Erythroblast (primary cell): ENCODE results near the gene OR4A16.

Experiments used
- GATA1 ChIP-seq: IDR thresholded peaks from 2 replicates; pipeline ENCODE4 v1.6.1; 2011; ENCODE audit warnings: low read depth, mild to moderate bottlenecking, control low read depth, low read length, moderate library complexity
- POLR2A ChIP-seq: IDR thresholded peaks from 2 replicates; pipeline ENCODE4 v1.6.1; 2011; ENCODE audit warnings: mild to moderate bottlenecking, low read length

DNA sequence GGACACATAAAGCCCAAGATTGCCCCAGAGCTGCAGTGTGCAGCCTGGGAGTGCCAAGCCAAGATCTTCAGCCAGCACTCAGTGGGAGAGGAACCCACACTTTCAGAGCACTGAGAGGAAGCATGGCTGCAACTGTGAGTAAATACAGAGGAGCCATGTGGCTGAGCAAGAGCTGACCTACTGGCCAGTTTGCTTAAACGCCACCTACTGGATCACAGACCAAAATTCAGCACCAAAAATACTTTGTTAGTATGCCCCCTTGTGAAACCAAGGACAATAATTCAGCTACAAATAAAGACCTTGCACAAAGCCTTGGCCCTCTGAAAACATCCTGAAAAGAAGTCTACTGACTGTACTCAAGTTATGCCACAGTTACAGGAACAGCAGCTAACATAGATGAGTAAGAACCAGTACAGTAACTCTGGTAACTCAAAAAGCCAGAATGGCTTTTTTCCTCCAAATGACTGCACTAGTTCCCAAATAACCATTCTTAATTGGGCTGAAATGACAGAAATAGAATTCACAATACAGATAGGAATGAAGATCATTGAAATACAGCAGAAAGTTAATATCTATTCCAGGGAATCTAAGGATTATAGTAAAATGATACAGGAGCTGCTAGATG lies 14.7 kb downstream of the OR4A16 start:
- TF ChIP-seq POLR2A, result no peak
- TF ChIP-seq GATA1, result no peak
